ENCODE data around the gene RSBN1L.

DNA sequence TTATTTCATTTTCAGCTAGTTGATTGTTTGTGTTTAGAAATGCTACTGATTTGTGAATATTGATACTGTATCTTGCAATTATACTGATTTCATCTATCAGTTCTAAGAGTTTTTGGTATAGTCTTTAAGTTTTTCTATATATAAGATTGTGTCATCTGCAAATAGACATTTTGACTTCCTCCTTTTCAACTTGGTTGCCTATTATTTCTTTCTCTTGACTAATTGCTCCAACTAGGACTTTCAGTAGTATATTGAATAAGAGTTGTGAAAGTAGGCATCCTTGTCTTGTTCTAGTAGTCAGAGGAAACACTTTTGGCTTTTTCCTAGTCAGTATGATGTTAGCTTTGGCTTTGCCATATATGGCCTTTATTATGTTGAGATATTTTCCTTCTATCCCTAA is 122.8 kb downstream of the RSBN1L start:
- TF ChIP-seq, protein P1, sequence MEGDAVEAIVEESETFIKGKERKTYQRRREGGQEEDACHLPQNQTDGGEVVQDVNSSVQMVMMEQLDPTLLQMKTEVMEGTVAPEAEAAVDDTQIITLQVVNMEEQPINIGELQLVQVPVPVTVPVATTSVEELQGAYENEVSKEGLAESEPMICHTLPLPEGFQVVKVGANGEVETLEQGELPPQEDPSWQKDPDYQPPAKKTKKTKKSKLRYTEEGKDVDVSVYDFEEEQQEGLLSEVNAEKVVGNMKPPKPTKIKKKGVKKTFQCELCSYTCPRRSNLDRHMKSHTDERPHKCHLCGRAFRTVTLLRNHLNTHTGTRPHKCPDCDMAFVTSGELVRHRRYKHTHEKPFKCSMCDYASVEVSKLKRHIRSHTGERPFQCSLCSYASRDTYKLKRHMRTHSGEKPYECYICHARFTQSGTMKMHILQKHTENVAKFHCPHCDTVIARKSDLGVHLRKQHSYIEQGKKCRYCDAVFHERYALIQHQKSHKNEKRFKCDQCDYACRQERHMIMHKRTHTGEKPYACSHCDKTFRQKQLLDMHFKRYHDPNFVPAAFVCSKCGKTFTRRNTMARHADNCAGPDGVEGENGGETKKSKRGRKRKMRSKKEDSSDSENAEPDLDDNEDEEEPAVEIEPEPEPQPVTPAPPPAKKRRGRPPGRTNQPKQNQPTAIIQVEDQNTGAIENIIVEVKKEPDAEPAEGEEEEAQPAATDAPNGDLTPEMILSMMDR (conservative IDR thresholded peaks at IDR 0.05; ENCODE audit: low read depth, low read length): no peak
- no peak for TF ChIP-seq EZH2 (IDR thresholded peaks at IDR 0.05; ENCODE audit: borderline replicate concordance, low read depth, low read length, poor library complexity, severe bottlenecking)
